ENCODE results near the gene EPHA7. TPM values are rescaled to one million over a fixed set of nuclear protein-coding genes. Genes with fewer than 3 reads are reported as not detected.
A peak's percentile ranks its signal among the peaks of the same experiment; 100 is the strongest.

The EPHA7 gene
- total RNA-seq, 1 experiment from 2014 or later = 9.5 TPM

DNA sequence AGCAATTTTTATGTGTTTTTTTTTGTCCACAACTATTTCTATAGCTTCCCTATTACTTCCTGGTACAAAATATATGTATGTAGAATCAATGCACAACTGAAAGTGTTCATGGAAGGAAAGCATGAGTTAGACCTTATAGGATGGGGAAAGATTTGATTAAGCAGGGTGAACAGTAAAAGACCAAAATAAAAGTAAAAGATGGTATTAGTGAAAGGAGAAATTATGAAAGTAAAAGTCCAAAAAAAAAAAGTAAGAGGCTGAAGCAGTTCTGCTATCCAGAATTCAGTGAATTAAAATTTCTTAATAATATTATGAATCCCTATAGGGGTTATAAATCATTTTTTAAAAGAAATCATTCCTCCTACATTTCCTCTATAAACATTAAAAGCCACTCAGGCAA, 114.3 kb downstream of the EPHA7 start:
- Histone ChIP-seq H2BK120ac (ENCODE audit: low read depth, low read length, poor library complexity, severe bottlenecking) (no peak overlapping the region), H2BK20ac (ENCODE audit: low read depth, low read length, poor library complexity, severe bottlenecking) (no peak overlapping the region), H2BK5ac (ENCODE audit: insufficient read length, low read length) (no peak overlapping the region), H3K79me2 (ENCODE audit: insufficient read depth, low read length) (no peaks in the 10 kb centered on the region), H3K56ac (ENCODE audit: insufficient read length, low read depth, low read length) (no peak overlapping the region), H2BK15ac (ENCODE audit: low read depth, low read length) (no peak overlapping the region), H3K79me1 (ENCODE audit: insufficient read depth, low read depth, low read length, poor library complexity, severe bottlenecking) (no peaks in the 10 kb centered on the region), H3K23me2 (ENCODE audit: insufficient read length, low read depth, low read length, poor library complexity, severe bottlenecking) (no peaks in the 10 kb centered on the region), H2AFZ (ENCODE audit: low read length) (no peak overlapping the region), H3K27me3 (ENCODE audit: insufficient read depth, low read length) (no peaks in the 10 kb centered on the region), H4K5ac (ENCODE audit: insufficient read length, low read depth, low read length) (no peak overlapping the region), H3K14ac (ENCODE audit: insufficient read depth, low read length) (no peak overlapping the region), H4K20me1 (ENCODE audit: control insufficient read depth, insufficient read depth, insufficient read length) (no peaks in the 10 kb centered on the region), H3K9me3 (ENCODE audit: control insufficient read depth, low read depth, low read length) (no peaks in the 10 kb centered on the region), H3K9ac (ENCODE audit: extremely low read depth, insufficient read length, low read length) (no peak overlapping the region), H3T11ph (ENCODE audit: low read length) (no peak overlapping the region), H3K4me2 (ENCODE audit: insufficient read depth, insufficient read length, low read length) (no peak overlapping the region), H4K8ac (replicated peaks; ENCODE audit: insufficient read length, low read depth, low read length) (no peak overlapping the region), H3K18ac (ENCODE audit: insufficient read length, low read depth, low read length) (no peak overlapping the region), H2AK5ac (ENCODE audit: insufficient read length, low read length) (no peak overlapping the region), H4K91ac (ENCODE audit: insufficient read length, low read depth, low read length) (no peak overlapping the region), H2BK12ac (ENCODE audit: insufficient read length, low read depth, low read length) (no peak overlapping the region), H3K4me1 (ENCODE audit: insufficient read depth, low read length) (no peaks in the 10 kb centered on the region; the same call in 1 of the 2 replicates), H3K27ac (ENCODE audit: insufficient read length, low read depth, low read length) (no peak overlapping the region), H3K4ac (ENCODE audit: low read depth, low read length) (no peak overlapping the region), H3K23ac (ENCODE audit: insufficient read length, low read depth, low read length) (no peak overlapping the region)
- Mint-ChIP-seq H3K9me3 (no peaks in the 10 kb centered on the region), H3K4me1 (peaks cover 6 to 11% of the 10 kb centered on the region in 2 experiments), H3K27ac (peak overlapping the region in 1 of 3 experiments; percentile 13; a peak in 3 of 7 replicates), H3K36me3 (ENCODE audit: insufficient read depth in 1 of 3, low read depth in 3 of 3) (no peaks in the 10 kb centered on the region), H3K27me3 (ENCODE audit: low read depth) (no peaks in the 10 kb centered on the region), H3K4me3 (no peak overlapping the region)
- TF ChIP-seq, protein P1, sequence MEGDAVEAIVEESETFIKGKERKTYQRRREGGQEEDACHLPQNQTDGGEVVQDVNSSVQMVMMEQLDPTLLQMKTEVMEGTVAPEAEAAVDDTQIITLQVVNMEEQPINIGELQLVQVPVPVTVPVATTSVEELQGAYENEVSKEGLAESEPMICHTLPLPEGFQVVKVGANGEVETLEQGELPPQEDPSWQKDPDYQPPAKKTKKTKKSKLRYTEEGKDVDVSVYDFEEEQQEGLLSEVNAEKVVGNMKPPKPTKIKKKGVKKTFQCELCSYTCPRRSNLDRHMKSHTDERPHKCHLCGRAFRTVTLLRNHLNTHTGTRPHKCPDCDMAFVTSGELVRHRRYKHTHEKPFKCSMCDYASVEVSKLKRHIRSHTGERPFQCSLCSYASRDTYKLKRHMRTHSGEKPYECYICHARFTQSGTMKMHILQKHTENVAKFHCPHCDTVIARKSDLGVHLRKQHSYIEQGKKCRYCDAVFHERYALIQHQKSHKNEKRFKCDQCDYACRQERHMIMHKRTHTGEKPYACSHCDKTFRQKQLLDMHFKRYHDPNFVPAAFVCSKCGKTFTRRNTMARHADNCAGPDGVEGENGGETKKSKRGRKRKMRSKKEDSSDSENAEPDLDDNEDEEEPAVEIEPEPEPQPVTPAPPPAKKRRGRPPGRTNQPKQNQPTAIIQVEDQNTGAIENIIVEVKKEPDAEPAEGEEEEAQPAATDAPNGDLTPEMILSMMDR (conservative IDR thresholded peaks at IDR 0.05) = no peak
- no peak for DNase-seq

Measured in H9 (cell line).